Measurements from ENCODE around the gene ELAC2.

Gene ELAC2

GRCh38 chr17:13017655-13018459 is at the start of gene ELAC2:
Gene ELAC2 (minus strand): TSS chr17:13018027. CDS start chr17:13017947, 80 bp downstream.
- TF ChIP-seq JUND (IDR thresholded peaks at IDR 0.05; ENCODE audit: low read depth) = no peak
- in situ Hi-C loops (cut with HindIII; ENCODE audit: low pct_unique_long_range_greater_than_20kb, low sequenced_read_pairs) = no loop called here
- peak; percentile 93 to 98 for DNase-seq (ENCODE audit: low read depth in 1 of 2, low spot score in 1 of 2)

GRCh38 chr17:13065032-13065431 is 47.2 kb upstream of the ELAC2 start:
- DNase-seq (ENCODE audit: low read depth in 1 of 2, low spot score in 1 of 2) = no peak
- in situ Hi-C loops (cut with HindIII; ENCODE audit: low pct_unique_long_range_greater_than_20kb, low sequenced_read_pairs) = no loop called here
- TF ChIP-seq JUND (IDR thresholded peaks at IDR 0.05; ENCODE audit: low read depth) = no peak

GRCh38 chr17:13055131-13055530 is 37.3 kb upstream of the ELAC2 start:
- TF ChIP-seq JUND (IDR thresholded peaks at IDR 0.05; ENCODE audit: low read depth) = no peak
- no peak for DNase-seq (ENCODE audit: low read depth in 1 of 2, low spot score in 1 of 2)
- in situ Hi-C loops (cut with HindIII; ENCODE audit: low pct_unique_long_range_greater_than_20kb, low sequenced_read_pairs) = no loop called here

- in situ Hi-C loops (cut with HindIII; ENCODE audit: low pct_unique_long_range_greater_than_20kb, low sequenced_read_pairs) = no loop called here
- DNase-seq (ENCODE audit: low read depth in 1 of 2, low spot score in 1 of 2) = no peak
- TF ChIP-seq JUND (IDR thresholded peaks at IDR 0.05; ENCODE audit: low read depth) = no peak
Measured at GRCh38 chr17:13054666-13055065, 36.8 kb upstream of the ELAC2 start.

- no peak for TF ChIP-seq JUND (IDR thresholded peaks at IDR 0.05; ENCODE audit: low read depth)
- no peak for DNase-seq (ENCODE audit: low read depth in 1 of 2, low spot score in 1 of 2)
- in situ Hi-C loops (cut with HindIII; ENCODE audit: low pct_unique_long_range_greater_than_20kb, low sequenced_read_pairs) = no loop called here
Measured at GRCh38 chr17:13051915-13052314, 34.1 kb upstream of the ELAC2 start.

- DNase-seq (ENCODE audit: low read depth in 1 of 2, low spot score in 1 of 2) = no peak
- TF ChIP-seq JUND (IDR thresholded peaks at IDR 0.05; ENCODE audit: low read depth) = no peak
- in situ Hi-C loops (cut with HindIII; ENCODE audit: low pct_unique_long_range_greater_than_20kb, low sequenced_read_pairs) = no loop called here
Measured at GRCh38 chr17:13047011-13047606, 29.3 kb upstream of the ELAC2 start.

GRCh38 chr17:13046361-13046760 is 28.5 kb upstream of the ELAC2 start:
- in situ Hi-C loops (cut with HindIII; ENCODE audit: low pct_unique_long_range_greater_than_20kb, low sequenced_read_pairs) = no loop called here
- TF ChIP-seq JUND (IDR thresholded peaks at IDR 0.05; ENCODE audit: low read depth) = no peak
- DNase-seq (ENCODE audit: low read depth in 1 of 2, low spot score in 1 of 2) = no peak

GRCh38 chr17:13044572-13045065 is 26.8 kb upstream of the ELAC2 start:
- TF ChIP-seq JUND (IDR thresholded peaks at IDR 0.05; ENCODE audit: low read depth) = no peak
- in situ Hi-C loops (cut with HindIII; ENCODE audit: low pct_unique_long_range_greater_than_20kb, low sequenced_read_pairs) = no loop called here
- no peak for DNase-seq (ENCODE audit: low read depth in 1 of 2, low spot score in 1 of 2)

- TF ChIP-seq JUND (IDR thresholded peaks at IDR 0.05; ENCODE audit: low read depth) = no peak
- DNase-seq (ENCODE audit: low read depth in 1 of 2, low spot score in 1 of 2) = no peak
- in situ Hi-C loops (cut with HindIII; ENCODE audit: low pct_unique_long_range_greater_than_20kb, low sequenced_read_pairs) = no loop called here
Measured at GRCh38 chr17:13038931-13039665, 21.3 kb upstream of the ELAC2 start.

- in situ Hi-C loops (cut with HindIII; ENCODE audit: low pct_unique_long_range_greater_than_20kb, low sequenced_read_pairs) = no loop called here
- no peak for DNase-seq (ENCODE audit: low read depth in 1 of 2, low spot score in 1 of 2)
- TF ChIP-seq JUND (IDR thresholded peaks at IDR 0.05; ENCODE audit: low read depth) = no peak
Measured at GRCh38 chr17:13036751-13037150, 18.9 kb upstream of the ELAC2 start.

- no peak for TF ChIP-seq JUND (IDR thresholded peaks at IDR 0.05; ENCODE audit: low read depth)
- in situ Hi-C loops (cut with HindIII; ENCODE audit: low pct_unique_long_range_greater_than_20kb, low sequenced_read_pairs) = no loop called here
- no peak for DNase-seq (ENCODE audit: low read depth in 1 of 2, low spot score in 1 of 2)
Measured at GRCh38 chr17:13035420-13035819, 17.6 kb upstream of the ELAC2 start.

- TF ChIP-seq JUND (IDR thresholded peaks at IDR 0.05; ENCODE audit: low read depth) = no peak
- peak in 1 of 2 experiments; percentile 60 for DNase-seq (ENCODE audit: low read depth in 1 of 2, low spot score in 1 of 2)
- in situ Hi-C loops (cut with HindIII; ENCODE audit: low pct_unique_long_range_greater_than_20kb, low sequenced_read_pairs) = no loop called here
Measured at GRCh38 chr17:13031718-13032350, 14.0 kb upstream of the ELAC2 start.
